AG04450 (cell line): ENCODE measurements around the gene EPC1. TPM values are rescaled to one million over a fixed set of nuclear protein-coding genes. Genes with fewer than 3 reads are reported as not detected.

ENCODE experiments used
- CTCF ChIA-PET: fragments of 300-600, 350-600 bp; formaldehyde crosslinking; extraction: SDS; loops from one replicate; lab custom pipeline; 2022; ENCODE audit warnings: antibody characterized with exemption, inconsistent platforms; lab: Charles Lee
- POLR2A ChIA-PET: fragments of 350-600 bp; formaldehyde crosslinking; extraction: SDS; loops from one replicate; lab custom pipeline; 2021; ENCODE audit warnings: antibody characterized with exemption, inconsistent platforms; lab: Yijun Ruan, JAX
- DNase-seq: peaks from one replicate; pipeline ENCODE4 v3.0.0-alpha.2; 2011; ENCODE audit warnings: low read depth, low spot score
- H3K27ac ChIP-seq: one replicate; pipeline ENCODE4 v1.5.1; 2012; ENCODE audit warnings: low read depth, low read length, control low read depth
- H3K27me3 ChIP-seq: one replicate; pipeline ENCODE4 v1.6.0; 2012; ENCODE audit warnings: low read length; ENCODE audit not compliant: control insufficient read depth, insufficient read depth
- H3K4me3 ChIP-seq: 2 replicates; pipeline ENCODE4 v1.5.1; 2011; ENCODE audit warnings: mild to moderate bottlenecking, low read depth, low read length, control low read depth
- H3K9me3 ChIP-seq: 2 replicates; pipeline ENCODE4 v1.5.1; 2012; ENCODE audit warnings: low read length; ENCODE audit not compliant: control insufficient read depth, insufficient read depth
- polyA plus RNA-seq: library from polyadenylated mRNA; depleted of rRNA; stranded (reverse); fragments of >200 nt; gene quantifications from 2 replicates; pipeline ENCODE4 v1.2.3, GENCODE V29; 2011
- TF ChIP-seq, protein P1 (sequence below): IDR thresholded peaks from 2 replicates; pipeline ENCODE4 v1.5.1; 2011; ENCODE audit warnings: low read depth, low read length, control low read depth, inconsistent platforms

EPC1 gene
- polyA plus RNA-seq, 1 experiment: 34.1 TPM

DNA sequence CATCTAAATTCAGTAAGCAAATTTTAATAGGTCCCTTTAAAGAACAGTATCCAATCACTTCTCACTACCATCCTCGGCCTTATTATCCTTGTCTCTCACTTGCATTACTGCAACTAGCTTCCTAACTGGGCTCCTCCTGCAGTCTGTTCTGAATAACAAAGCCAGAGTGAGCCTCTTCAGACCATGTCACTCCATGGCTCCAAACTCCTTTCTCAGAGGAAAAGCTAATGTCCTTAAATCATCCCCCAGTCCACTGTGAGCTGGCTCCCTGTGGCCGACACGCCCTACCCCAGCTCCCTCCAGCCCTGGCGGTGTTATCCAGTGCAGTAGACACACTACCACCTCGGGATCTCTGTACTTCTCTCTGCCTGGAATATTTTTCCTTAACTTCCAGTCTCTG lies 80.0 kb downstream of the EPC1 start:
- H3K27ac ChIP-seq: no peak overlapping the region
- H3K9me3 ChIP-seq: no peaks in the 10 kb centered on the region
- H3K4me3 ChIP-seq: no peak overlapping the region
- POLR2A ChIA-PET: no interaction called here
- DNase-seq: no peak
- TF ChIP-seq, protein P1, sequence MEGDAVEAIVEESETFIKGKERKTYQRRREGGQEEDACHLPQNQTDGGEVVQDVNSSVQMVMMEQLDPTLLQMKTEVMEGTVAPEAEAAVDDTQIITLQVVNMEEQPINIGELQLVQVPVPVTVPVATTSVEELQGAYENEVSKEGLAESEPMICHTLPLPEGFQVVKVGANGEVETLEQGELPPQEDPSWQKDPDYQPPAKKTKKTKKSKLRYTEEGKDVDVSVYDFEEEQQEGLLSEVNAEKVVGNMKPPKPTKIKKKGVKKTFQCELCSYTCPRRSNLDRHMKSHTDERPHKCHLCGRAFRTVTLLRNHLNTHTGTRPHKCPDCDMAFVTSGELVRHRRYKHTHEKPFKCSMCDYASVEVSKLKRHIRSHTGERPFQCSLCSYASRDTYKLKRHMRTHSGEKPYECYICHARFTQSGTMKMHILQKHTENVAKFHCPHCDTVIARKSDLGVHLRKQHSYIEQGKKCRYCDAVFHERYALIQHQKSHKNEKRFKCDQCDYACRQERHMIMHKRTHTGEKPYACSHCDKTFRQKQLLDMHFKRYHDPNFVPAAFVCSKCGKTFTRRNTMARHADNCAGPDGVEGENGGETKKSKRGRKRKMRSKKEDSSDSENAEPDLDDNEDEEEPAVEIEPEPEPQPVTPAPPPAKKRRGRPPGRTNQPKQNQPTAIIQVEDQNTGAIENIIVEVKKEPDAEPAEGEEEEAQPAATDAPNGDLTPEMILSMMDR: no peak
- no peaks in the 10 kb centered on the region for H3K27me3 ChIP-seq
- CTCF ChIA-PET: interaction anchor here (1.1 to 3.5 kb wide), 2 partner anchors 10 to 78 kb away, joined by 3 to 16 read pairs; no protein-coding TSS in a partner anchor

DNA sequence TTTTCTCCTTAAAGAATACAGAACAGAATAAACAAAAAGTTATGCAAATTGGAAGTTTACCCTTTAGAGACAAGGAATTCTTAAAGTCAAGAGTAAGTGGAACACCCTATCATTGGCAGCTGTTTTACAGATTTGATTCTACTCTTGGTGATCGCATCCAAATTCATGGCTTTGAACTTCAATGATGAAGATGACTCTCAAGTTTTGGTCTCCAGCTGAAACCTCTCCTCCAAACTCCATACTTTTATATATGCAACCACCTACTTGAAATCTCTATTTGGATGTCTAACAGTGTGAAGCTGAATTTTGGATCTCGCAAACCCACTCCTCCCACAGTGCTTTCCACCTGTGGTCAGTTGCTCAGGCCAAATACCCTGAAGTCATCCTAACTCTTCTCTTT lies 80.4 kb downstream of the EPC1 start:
- DNase-seq: no peak
- no peaks in the 10 kb centered on the region for H3K27me3 ChIP-seq
- ChIA-PET POLR2A (interaction anchor here (0.5 kb wide), 1 partner anchor 428 kb away, joined by 4 read pairs; no protein-coding TSS in a partner anchor), CTCF (interaction anchor here (1.1 to 3.5 kb wide), 2 partner anchors 10 to 78 kb away, joined by 3 to 16 read pairs; no protein-coding TSS in a partner anchor)
- H3K4me3 ChIP-seq: no peak overlapping the region
- no peaks in the 10 kb centered on the region for H3K9me3 ChIP-seq
- no peak overlapping the region for H3K27ac ChIP-seq
- TF ChIP-seq, protein P1: no peak

DNA sequence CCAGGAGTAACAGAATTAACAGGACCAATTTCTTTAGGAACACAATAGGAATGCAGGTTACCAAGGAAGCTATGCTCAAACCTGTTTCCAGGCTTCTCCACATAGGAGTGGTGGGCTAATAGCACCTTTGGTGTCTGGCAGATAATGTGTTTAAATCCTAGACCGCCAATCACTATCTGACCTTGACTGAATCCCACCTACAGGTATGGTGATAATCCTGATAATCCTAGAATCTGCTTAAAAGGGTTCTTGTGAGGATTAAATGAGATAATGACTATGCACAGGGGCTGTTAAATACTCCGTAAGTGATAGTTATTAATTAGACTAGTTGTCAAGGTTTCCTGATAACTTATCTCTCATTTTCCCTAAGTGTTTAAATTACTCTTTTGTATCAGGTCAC lies 81.2 kb downstream of the EPC1 start:
- no peak for DNase-seq
- ChIA-PET CTCF (interaction anchor here (3.5 kb wide), 1 partner anchor 9 kb away, joined by 16 read pairs; no protein-coding TSS in a partner anchor), POLR2A (interaction anchor here (0.5 kb wide), 1 partner anchor 427 kb away, joined by 4 read pairs; no protein-coding TSS in a partner anchor)
- H3K27ac ChIP-seq: no peak overlapping the region
- H3K9me3 ChIP-seq: no peaks in the 10 kb centered on the region
- H3K27me3 ChIP-seq: no peaks in the 10 kb centered on the region
- no peak overlapping the region for H3K4me3 ChIP-seq
- TF ChIP-seq, protein P1: no peak

DNA sequence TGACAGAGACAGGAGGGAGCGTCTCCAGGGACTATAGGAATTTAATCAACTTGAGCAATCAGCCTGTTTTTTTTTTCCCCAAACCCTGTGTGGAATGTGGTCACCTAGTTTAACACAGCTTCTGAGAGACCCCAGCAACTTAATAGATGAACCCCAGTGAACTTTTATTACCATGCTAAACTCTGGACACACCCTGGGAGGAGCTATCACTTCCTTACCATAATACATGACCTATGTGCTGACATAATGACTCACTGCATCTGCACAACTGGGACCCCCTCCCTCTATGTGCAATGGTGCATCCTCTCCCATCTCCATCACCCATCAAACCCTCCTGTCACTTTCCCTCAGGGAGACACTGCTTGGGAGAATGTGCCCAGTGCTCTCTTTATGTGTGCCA lies 83.7 kb downstream of the EPC1 start:
- no peaks in the 10 kb centered on the region for H3K27me3 ChIP-seq
- DNase-seq: no peak
- H3K9me3 ChIP-seq: no peaks in the 10 kb centered on the region
- no peak overlapping the region for H3K4me3 ChIP-seq
- POLR2A ChIA-PET: interaction anchor here (1.2 kb wide), 1 partner anchor 17 kb away, joined by 3 read pairs; no protein-coding TSS in a partner anchor
- CTCF ChIA-PET: interaction anchor here (0.5 kb wide), 1 partner anchor 42 kb away, joined by 6 read pairs; no protein-coding TSS in a partner anchor
- TF ChIP-seq, protein P1: no peak
- no peak overlapping the region for H3K27ac ChIP-seq

DNA sequence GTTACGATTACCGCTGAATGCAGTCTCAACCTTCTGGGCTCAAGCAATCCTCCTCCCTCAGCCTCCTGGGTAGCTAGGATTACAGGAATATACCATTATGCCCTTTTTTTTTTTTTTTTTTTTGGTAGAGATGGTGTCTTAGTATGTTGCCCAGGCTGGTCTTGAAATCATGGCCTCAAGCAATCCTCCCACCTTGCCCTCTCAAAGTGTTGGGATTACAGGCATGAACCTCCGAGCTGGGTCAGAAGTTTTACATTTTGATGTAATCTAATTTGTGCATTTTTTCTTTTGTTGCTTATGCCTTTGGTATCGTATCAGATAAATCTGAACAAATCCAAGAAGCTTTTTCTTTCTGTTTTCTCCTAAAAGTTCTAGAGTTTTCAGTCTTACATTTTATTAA lies 87.4 kb downstream of the EPC1 start:
- CTCF ChIA-PET: interaction anchor here (0.6 to 0.8 kb wide), 4 partner anchors 101 to 749 kb away, joined by 3 to 17 read pairs (median 6); no protein-coding TSS in a partner anchor
- Histone ChIP-seq H3K9me3 (no peaks in the 10 kb centered on the region), H3K4me3 (no peak overlapping the region), H3K27ac (no peak overlapping the region), H3K27me3 (no peaks in the 10 kb centered on the region)
- DNase-seq: no peak
- TF ChIP-seq, protein P1: no peak
- POLR2A ChIA-PET: no interaction called here
